Neuronal stem cell (in vitro differentiated cells): ENCODE measurements around the gene RAB26.
"Not testable (repeated sequence)": the region's sequence is repeated elsewhere in the genome, so short reads cannot be mapped to it uniquely, and the experiment has no call there.

Experiments
- DNase-seq: peaks from one replicate; pipeline ENCODE4 v3.0.0-alpha.2; 2013; ENCODE audit warnings: low spot score
- H2AFZ ChIP-seq: one replicate; pipeline ENCODE4 v1.6.1; 2013; ENCODE audit warnings: mild to moderate bottlenecking, low read length, inconsistent platforms
- H2AK5ac ChIP-seq: 2 replicates; pipeline ENCODE4 v1.6.1; 2013; ENCODE audit warnings: low read depth, mild to moderate bottlenecking, inconsistent platforms, low read length, moderate library complexity, mixed read lengths
- H2BK120ac ChIP-seq: 2 replicates; pipeline ENCODE4 v1.6.1; 2013; ENCODE audit warnings: low read depth, mild to moderate bottlenecking, inconsistent platforms, low read length, moderate library complexity, mixed read lengths
- H2BK12ac ChIP-seq: one replicate; pipeline ENCODE4 v1.6.1; 2013; ENCODE audit warnings: low read length, inconsistent platforms
- H2BK15ac ChIP-seq: 2 replicates; pipeline ENCODE4 v1.6.1; 2013; ENCODE audit warnings: mild to moderate bottlenecking, low read length, inconsistent platforms, mixed read lengths
- H2BK5ac ChIP-seq: one replicate; pipeline ENCODE4 v1.6.1; 2013; ENCODE audit warnings: inconsistent platforms, mild to moderate bottlenecking, low read length, moderate library complexity
- H3K14ac ChIP-seq: one replicate; pipeline ENCODE4 v1.6.1; 2013; ENCODE audit warnings: low read length, inconsistent platforms
- H3K18ac ChIP-seq: 2 replicates; pipeline ENCODE4 v1.6.1; 2013; ENCODE audit warnings: low read length, inconsistent platforms
- H3K23ac ChIP-seq: 2 replicates; pipeline ENCODE4 v1.6.1; 2013; ENCODE audit warnings: low read depth, mild to moderate bottlenecking, mixed read lengths, low read length, inconsistent platforms; ENCODE audit not compliant: poor library complexity
- H3K27ac ChIP-seq: replicated peaks from 3 replicates; pipeline ENCODE4 v1.5.1; 2013; ENCODE audit warnings: low read length, inconsistent platforms
- H3K27me3 ChIP-seq, 3 experiments: 2 replicates each; pipeline ENCODE4 v1.6.1; 2013; ENCODE audit warnings: low read length in 3 of 3, mild to moderate bottlenecking in 2 of 3, inconsistent platforms in 1 of 3, low read depth in 1 of 3, mixed read lengths in 1 of 3, moderate library complexity in 1 of 3; ENCODE audit not compliant: control insufficient read depth in 3 of 3, insufficient read depth in 3 of 3
- H3K36me3 ChIP-seq, 2 donors: replicated peaks in 1 of 2; 2 replicates each; pipeline ENCODE4 v1.6.1; 2013; ENCODE audit warnings: low read length in 2 of 2; ENCODE audit not compliant: control insufficient read depth in 2 of 2, insufficient read depth in 2 of 2
- H3K4ac ChIP-seq: 2 replicates; pipeline ENCODE4 v1.6.1; 2013; ENCODE audit warnings: inconsistent platforms, mild to moderate bottlenecking, low read length, moderate library complexity
- H3K4me1 ChIP-seq, 2 donors: 1 replicate in 1 of 2; 2 replicates in 1 of 2; pipeline ENCODE4 v1.6.1; 2013; ENCODE audit warnings: low read length in 2 of 2, low read depth in 1 of 2; ENCODE audit not compliant: control insufficient read depth in 2 of 2, insufficient read depth in 1 of 2
- H3K4me2 ChIP-seq: one replicate; pipeline ENCODE4 v1.6.1; 2013; ENCODE audit warnings: mild to moderate bottlenecking, low read length, inconsistent platforms; ENCODE audit not compliant: insufficient read depth, poor library complexity, severe bottlenecking
- H3K4me3 ChIP-seq, 2 donors: 2 replicates each; pipeline ENCODE4 v1.5.1; 2013; ENCODE audit warnings: low read length in 2 of 2, mild to moderate bottlenecking in 2 of 2, inconsistent platforms in 1 of 2, moderate library complexity in 1 of 2
- H3K79me1 ChIP-seq: one replicate; pipeline ENCODE4 v1.6.1; 2013; ENCODE audit warnings: low read depth, mild to moderate bottlenecking, inconsistent platforms, low read length, moderate library complexity
- H3K9ac ChIP-seq: one replicate; pipeline ENCODE4 v1.6.1; 2013; ENCODE audit warnings: mild to moderate bottlenecking, low read depth, low read length, inconsistent platforms; ENCODE audit not compliant: poor library complexity
- H3K9me3 ChIP-seq, 2 donors: replicated peaks in 1 of 2; 2 replicates each; pipeline versions ENCODE3 to v1.6.1; 2013; ENCODE audit warnings: low read length in 2 of 2, mild to moderate bottlenecking in 2 of 2, inconsistent platforms in 1 of 2, low read depth in 1 of 2, mixed read lengths in 1 of 2, moderate library complexity in 1 of 2; ENCODE audit not compliant: control insufficient read depth in 2 of 2, insufficient read depth in 1 of 2
- H4K8ac ChIP-seq: one replicate; pipeline ENCODE4 v1.6.1; 2013; ENCODE audit warnings: low read depth, mild to moderate bottlenecking, inconsistent platforms, low read length, moderate library complexity
- H4K91ac ChIP-seq: one replicate; pipeline ENCODE4 v1.6.1; 2013; ENCODE audit warnings: low read length, low read depth, mild to moderate bottlenecking, inconsistent platforms; ENCODE audit not compliant: poor library complexity
- WGBS, 2 donors: extraction: QIAGEN DNeasy Blood & Tissue Kit; methylation state at CpG; one replicate each; pipeline ENCODE4 v1.1.7; 2013; ENCODE audit warnings: missing lambda C conversion rate in 2 of 2, mixed read lengths in 1 of 2; ENCODE audit not compliant: insufficient read length in 2 of 2, insufficient replicate concordance in 1 of 2; ENCODE audit errors: extremely low coverage in 2 of 2; 5-methylcytosine and 5-hydroxymethylcytosine counted together

RAB26 gene

DNA sequence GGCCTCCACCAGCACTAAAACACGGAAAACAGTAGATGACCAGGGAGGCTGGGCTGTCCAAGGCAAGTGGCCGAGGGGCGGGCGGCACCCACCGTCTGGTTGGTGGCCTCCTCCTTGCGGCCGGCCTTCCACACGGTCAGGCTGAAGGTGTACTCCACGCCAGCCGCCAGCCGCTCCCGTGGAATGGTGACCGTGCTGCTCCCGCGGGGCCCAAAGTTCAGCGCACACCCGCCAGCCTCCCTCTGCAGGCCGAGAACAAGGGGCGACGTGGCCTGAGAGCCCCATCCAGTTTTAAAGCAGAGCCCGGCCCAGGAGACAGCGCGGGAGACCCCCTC, 40.7 kb upstream of the RAB26 start:
- H3K36me3 ChIP-seq = peaks cover 0 to 34% of the 10 kb centered on the region in 2 donors
- H4K8ac ChIP-seq, H3K4ac ChIP-seq, H3K27me3 ChIP-seq, H3K9me3 ChIP-seq, H3K9ac ChIP-seq, H4K91ac ChIP-seq, H3K18ac ChIP-seq, H2BK5ac ChIP-seq, H2AFZ ChIP-seq, H3K14ac ChIP-seq, H2BK15ac ChIP-seq, H3K27ac ChIP-seq, H2BK120ac ChIP-seq, H3K4me1 ChIP-seq, H3K4me3 ChIP-seq, H2AK5ac ChIP-seq, H3K79me1 ChIP-seq, DNase-seq, H3K4me2 ChIP-seq, H3K23ac ChIP-seq, H2BK12ac ChIP-seq: not testable (repeated sequence)
- no CpG with 5 or more reads among the region's 23 CpGs for WGBS, 2 donors

DNA sequence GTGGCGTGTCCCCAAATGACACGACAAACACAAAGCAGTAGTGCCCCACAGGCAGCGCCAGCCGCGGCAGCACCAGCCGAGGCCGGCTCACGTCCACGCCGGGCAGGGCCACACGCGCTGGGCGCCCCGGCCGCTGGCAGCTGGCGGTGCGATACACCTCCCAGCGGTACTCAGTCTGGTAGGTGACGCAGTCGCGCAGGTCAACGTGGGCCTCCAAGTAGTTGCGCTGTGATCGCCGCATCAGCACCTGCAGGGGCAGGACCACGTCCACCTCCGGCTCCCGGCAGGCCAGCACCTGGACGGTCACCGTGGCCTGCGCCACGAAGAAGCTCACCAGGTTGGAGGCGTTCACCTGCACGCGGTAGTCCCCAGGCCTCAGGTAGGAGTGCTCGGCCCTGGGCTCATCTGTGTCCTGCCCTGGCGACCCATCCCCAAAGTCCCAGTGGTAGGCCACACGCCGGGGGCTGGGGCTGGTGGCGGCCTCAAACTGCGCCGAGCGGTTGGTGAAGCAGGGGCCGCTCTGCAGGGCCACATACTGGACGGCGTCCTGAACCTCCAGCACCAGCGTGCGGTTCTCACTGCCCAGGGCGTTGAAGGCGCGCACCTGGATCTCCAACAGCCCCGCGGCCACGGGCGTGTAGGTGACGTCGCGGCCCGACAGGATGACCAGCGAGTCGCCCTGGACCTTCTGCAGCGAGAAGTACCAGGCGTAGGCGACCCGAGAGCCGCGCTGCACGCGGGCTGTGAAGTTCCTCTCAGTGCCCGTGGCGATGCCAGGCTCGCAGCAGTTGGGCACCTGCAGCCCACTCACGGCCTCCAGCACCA, 39.8 kb upstream of the RAB26 start:
- WGBS, 2 donors = no CpG with 5 or more reads among the region's 73 CpGs
- H3K27ac ChIP-seq, H3K27me3 ChIP-seq, H3K23ac ChIP-seq, H3K4me2 ChIP-seq, H2BK12ac ChIP-seq, H4K8ac ChIP-seq, H2BK120ac ChIP-seq, H3K14ac ChIP-seq, H2BK15ac ChIP-seq, H3K4ac ChIP-seq, DNase-seq, H2BK5ac ChIP-seq, H4K91ac ChIP-seq, H3K18ac ChIP-seq, H3K4me1 ChIP-seq, H3K9ac ChIP-seq, H2AK5ac ChIP-seq, H2AFZ ChIP-seq, H3K79me1 ChIP-seq, H3K4me3 ChIP-seq, H3K9me3 ChIP-seq: not testable (repeated sequence)
- peaks cover 0 to 29% of the 10 kb centered on the region in 2 donors for H3K36me3 ChIP-seq

- not testable (repeated sequence) for H3K4me3 ChIP-seq, H4K91ac ChIP-seq, H2AFZ ChIP-seq, H3K4ac ChIP-seq, H2BK5ac ChIP-seq, H3K79me1 ChIP-seq, H4K8ac ChIP-seq, H2BK12ac ChIP-seq, H3K4me1 ChIP-seq, H3K9ac ChIP-seq, H3K27me3 ChIP-seq, H2AK5ac ChIP-seq, H3K9me3 ChIP-seq, H3K23ac ChIP-seq, H3K27ac ChIP-seq, H3K14ac ChIP-seq, H3K18ac ChIP-seq, H3K4me2 ChIP-seq, H2BK120ac ChIP-seq, H2BK15ac ChIP-seq, DNase-seq
- no CpG with 5 or more reads among the region's 25 CpGs for WGBS, 2 donors
- H3K36me3 ChIP-seq = peaks cover 0 to 29% of the 10 kb centered on the region in 2 donors
Measured at GRCh38 chr16:2109271-2109580, 39.2 kb upstream of the RAB26 start.

- H2BK15ac ChIP-seq, H4K91ac ChIP-seq, H2BK5ac ChIP-seq, H4K8ac ChIP-seq, H3K4me1 ChIP-seq, H3K14ac ChIP-seq, H3K4me2 ChIP-seq, H3K27me3 ChIP-seq, H3K4ac ChIP-seq, H3K79me1 ChIP-seq, H2AK5ac ChIP-seq, H2BK120ac ChIP-seq, H3K23ac ChIP-seq, H2AFZ ChIP-seq, DNase-seq, H2BK12ac ChIP-seq, H3K9ac ChIP-seq, H3K27ac ChIP-seq, H3K4me3 ChIP-seq, H3K18ac ChIP-seq, H3K9me3 ChIP-seq: not testable (repeated sequence)
- WGBS, 2 donors = no CpG with 5 or more reads among the region's 23 CpGs
- peaks cover 0 to 29% of the 10 kb centered on the region in 2 donors for H3K36me3 ChIP-seq
Measured at GRCh38 chr16:2109872-2110271, 38.6 kb upstream of the RAB26 start.
